IPS-15b (cell line): ENCODE measurements around the gene ATP7B.
"Not testable (repeated sequence)": the region's sequence is repeated elsewhere in the genome, so short reads cannot be mapped to it uniquely, and the experiment has no call there.

ENCODE experiments used
- H3K27me3 ChIP-seq: one replicate; pipeline ENCODE4 v1.6.1; 2013; ENCODE audit warnings: low read length; ENCODE audit not compliant: control insufficient read depth, insufficient read depth
- H3K36me3 ChIP-seq: one replicate; pipeline ENCODE4 v1.6.1; 2013; ENCODE audit warnings: low read length; ENCODE audit not compliant: control insufficient read depth, insufficient read depth
- H3K4me1 ChIP-seq: one replicate; pipeline ENCODE4 v1.6.1; 2013; ENCODE audit warnings: mild to moderate bottlenecking, low read length; ENCODE audit not compliant: control insufficient read depth, insufficient read depth
- H3K4me3 ChIP-seq: one replicate; pipeline ENCODE4 v1.5.1; 2013; ENCODE audit warnings: low read depth, low read length
- H3K9ac ChIP-seq: one replicate; pipeline ENCODE4 v1.6.1; 2013; ENCODE audit warnings: low read depth, mild to moderate bottlenecking, low read length
- H3K9me3 ChIP-seq: one replicate; pipeline ENCODE4 v1.6.1; 2013; ENCODE audit warnings: mild to moderate bottlenecking, low read length; ENCODE audit not compliant: control insufficient read depth, insufficient read depth

The ATP7B gene

DNA sequence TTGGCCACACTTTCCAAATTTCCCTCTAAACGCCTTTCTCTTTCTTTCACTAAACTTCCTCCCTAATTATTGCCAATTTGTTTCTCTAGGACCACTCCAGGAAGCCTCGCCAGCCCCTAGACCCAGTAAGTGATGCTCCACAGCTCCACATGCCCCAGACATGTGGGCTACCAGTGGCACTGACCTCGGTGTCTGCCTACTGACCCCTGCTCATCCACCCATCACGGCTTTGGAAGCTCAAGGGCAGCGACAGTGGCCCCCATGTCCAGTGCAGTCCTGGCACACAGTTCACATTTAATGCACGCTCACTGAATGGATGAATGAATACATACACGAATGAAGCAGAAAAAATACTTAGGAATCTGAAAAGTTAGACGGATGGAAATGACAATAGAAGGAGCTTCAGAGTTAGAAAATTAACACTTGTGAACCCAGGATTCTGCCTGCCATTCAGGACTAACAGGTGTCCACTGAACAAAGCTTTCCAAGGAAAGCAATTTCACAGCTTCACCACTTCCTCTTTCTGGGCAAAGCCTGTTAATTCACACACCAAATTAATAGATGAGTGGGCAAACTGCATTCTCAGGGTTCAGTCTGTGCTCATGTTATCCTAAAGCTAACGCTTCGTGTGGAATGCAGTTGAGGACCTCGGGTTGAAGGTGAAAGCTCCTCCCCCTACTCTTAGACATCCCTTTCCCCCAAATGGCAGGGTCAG is 98.6 kb downstream of the ATP7B start:
- no peaks in the 10 kb centered on the region for H3K4me1 ChIP-seq
- H3K9me3 ChIP-seq, result no peaks in the 10 kb centered on the region
- H3K27me3 ChIP-seq, result no peaks in the 10 kb centered on the region
- H3K4me3 ChIP-seq, result no peak overlapping the region
- no peak overlapping the region for H3K9ac ChIP-seq
- no peaks in the 10 kb centered on the region for H3K36me3 ChIP-seq

DNA sequence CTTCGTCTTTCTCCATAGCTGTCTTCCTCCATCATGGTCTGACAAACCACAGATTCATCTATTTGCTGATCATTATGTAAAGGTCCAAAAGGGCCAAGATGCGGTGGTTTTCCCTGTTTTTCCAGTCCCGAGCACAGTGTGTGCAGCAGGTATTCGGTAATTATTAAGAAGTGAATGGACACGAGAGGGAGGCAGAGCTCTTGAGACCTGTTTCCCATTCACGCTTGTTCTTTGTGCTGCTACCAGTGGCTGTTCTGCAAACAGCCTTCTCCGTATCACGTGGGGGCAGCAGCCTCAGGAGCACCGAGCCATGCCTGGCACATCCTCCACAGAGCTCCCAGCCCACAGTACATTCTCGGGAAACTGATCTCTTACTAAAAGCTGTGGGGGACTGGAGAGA is 99.2 kb downstream of the ATP7B start:
- Histone ChIP-seq H3K27me3 (no peaks in the 10 kb centered on the region), H3K4me1 (no peaks in the 10 kb centered on the region), H3K4me3 (no peak overlapping the region), H3K9me3 (no peaks in the 10 kb centered on the region), H3K9ac (no peak overlapping the region), H3K36me3 (no peaks in the 10 kb centered on the region)

DNA sequence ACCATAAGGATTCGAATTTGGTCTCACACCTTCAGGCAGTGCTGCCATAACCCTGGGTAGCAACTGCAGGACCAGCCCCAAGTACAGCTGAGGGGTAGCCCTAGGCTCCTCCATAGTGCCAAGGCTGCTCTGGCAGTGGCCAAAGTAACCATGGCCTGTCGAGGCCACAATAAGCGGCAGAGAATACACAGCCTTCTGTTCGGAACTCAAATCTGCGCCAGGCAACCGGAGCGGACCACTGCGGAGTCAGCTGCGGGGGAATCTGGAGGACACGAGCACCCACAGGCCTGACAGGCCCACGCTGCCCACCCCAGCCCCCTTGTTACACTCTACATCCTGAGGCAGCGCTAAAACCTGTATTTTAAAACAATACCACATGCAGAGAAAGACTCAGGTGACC is 100.7 kb downstream of the ATP7B start:
- H3K4me1 ChIP-seq, result no peaks in the 10 kb centered on the region
- H3K36me3 ChIP-seq, result no peaks in the 10 kb centered on the region
- no peaks in the 10 kb centered on the region for H3K27me3 ChIP-seq
- no peak overlapping the region for H3K9ac ChIP-seq
- no peaks in the 10 kb centered on the region for H3K9me3 ChIP-seq
- no peak overlapping the region for H3K4me3 ChIP-seq

DNA sequence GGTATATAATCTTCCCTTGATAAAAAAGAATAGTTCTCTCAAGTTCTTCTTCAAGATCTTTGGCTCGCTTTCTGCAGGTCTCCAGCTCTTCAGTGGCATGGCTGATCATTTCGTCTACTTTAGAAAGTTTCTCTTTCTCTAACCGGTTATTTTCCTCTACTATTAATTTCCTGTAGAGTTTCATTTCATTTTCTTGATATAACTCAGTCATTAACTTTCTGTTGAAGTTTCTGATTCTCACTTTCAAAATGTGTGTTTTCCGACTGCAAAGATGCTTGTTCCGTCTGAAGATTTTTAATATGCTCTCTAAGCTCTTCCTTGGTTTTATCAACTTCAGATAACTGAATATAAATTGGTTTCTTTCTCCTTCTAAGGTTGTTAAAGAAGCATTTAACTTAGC is 102.0 kb downstream of the ATP7B start:
- H3K4me3 ChIP-seq, H3K9me3 ChIP-seq, H3K27me3 ChIP-seq, H3K9ac ChIP-seq, H3K36me3 ChIP-seq, H3K4me1 ChIP-seq: not testable (repeated sequence)

DNA sequence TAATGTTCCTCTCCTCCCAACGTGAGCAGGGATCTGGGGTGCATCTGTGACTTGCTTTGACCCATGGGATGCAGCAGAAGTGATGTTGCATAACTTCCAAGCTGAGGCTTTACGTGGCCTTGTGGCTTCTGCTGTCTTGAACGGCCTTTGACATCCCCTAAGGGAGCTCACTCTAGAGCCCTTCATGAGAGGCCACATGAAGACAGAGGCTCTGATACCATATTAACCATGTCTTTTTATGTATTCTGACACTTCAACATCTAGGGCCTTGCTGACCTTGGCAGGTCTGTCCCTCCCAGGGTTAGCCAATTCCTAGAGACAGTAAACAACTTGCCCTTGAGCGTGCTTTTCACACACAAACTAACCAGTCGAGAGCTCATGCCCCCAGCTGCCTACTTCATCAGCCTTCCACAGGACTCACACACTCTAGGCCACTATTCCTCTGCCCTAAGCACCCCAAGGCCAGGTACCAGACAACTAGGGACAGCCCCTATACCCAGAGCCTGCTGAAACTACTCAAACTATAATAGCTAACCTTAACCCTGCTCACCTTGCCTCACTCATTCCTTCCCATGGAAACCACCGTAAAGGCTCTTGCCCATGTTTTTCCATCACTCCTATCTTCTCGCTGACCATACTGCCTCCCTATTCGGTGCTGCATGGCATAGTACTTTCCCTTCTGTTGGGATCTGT is 104.1 kb downstream of the ATP7B start:
- Histone ChIP-seq H3K27me3 (no peaks in the 10 kb centered on the region), H3K4me1 (no peaks in the 10 kb centered on the region), H3K9ac (no peak overlapping the region), H3K36me3 (no peaks in the 10 kb centered on the region), H3K4me3 (no peak overlapping the region), H3K9me3 (no peaks in the 10 kb centered on the region)

DNA sequence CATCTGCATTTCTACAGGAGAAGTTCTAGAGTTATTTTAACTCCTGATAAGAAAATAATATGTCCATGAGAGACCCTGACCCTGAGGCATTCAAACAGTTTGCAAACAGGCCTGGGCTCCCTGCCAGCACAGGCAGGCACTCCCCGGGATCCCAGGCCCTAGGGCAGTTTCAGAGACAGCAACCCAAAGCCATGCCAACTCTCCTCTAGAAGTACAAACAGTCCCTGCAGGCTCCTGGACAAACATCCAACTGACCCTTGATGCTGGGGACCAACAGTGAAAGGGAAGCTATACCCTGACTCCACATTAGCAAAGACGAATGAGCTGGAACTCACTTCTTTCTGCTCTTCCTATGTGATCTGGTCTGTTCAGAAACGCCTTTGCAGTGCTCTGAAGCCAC is 104.7 kb downstream of the ATP7B start:
- Histone ChIP-seq H3K27me3 (no peaks in the 10 kb centered on the region), H3K9me3 (no peaks in the 10 kb centered on the region), H3K36me3 (no peaks in the 10 kb centered on the region), H3K4me1 (no peaks in the 10 kb centered on the region), H3K9ac (no peak overlapping the region), H3K4me3 (no peak overlapping the region)

DNA sequence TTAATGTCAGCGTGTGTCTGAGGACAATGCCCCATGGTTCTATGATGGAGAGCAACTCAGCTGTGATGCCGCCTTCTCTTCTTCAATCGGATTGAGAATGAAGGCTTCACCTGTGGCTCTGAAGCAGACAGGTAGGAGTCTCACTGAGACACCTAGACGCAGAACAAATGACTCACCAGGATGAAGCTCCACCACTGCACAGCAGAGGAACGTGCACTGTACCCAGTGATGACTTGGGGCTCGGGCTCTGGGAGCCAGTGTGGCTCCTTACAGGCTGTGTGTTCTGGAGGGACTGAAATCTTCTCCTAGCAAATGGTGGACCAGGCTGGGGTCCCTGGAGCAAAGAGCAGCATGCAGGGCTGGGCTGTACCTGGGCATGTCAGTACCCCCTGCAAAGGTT is 105.5 kb downstream of the ATP7B start:
- no peaks in the 10 kb centered on the region for H3K9me3 ChIP-seq
- no peaks in the 10 kb centered on the region for H3K4me1 ChIP-seq
- H3K9ac ChIP-seq, result no peak overlapping the region
- no peaks in the 10 kb centered on the region for H3K27me3 ChIP-seq
- no peak overlapping the region for H3K4me3 ChIP-seq
- no peaks in the 10 kb centered on the region for H3K36me3 ChIP-seq

DNA sequence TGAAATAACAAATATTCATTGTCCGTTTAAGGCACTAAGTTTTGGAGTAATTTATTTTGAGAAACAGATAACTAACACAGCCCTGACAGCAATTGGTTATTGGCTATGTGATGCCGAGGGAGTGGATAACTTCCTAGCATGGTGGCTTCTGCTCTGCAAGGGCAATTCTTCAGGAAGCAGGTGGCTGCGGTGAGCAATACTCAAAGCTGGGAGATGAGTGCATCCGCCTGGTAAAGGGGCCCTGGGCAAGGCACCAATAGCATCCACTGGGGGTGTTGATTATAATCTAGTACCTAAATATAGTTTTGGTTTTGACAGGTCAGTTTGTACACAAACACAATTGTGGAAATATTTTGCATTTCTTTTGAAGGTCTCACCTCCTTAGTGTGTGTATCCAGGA is 108.5 kb downstream of the ATP7B start:
- H3K9ac ChIP-seq, result no peak overlapping the region
- no peaks in the 10 kb centered on the region for H3K27me3 ChIP-seq
- H3K4me1 ChIP-seq, result no peaks in the 10 kb centered on the region
- no peaks in the 10 kb centered on the region for H3K36me3 ChIP-seq
- no peak overlapping the region for H3K4me3 ChIP-seq
- H3K9me3 ChIP-seq, result no peaks in the 10 kb centered on the region

DNA sequence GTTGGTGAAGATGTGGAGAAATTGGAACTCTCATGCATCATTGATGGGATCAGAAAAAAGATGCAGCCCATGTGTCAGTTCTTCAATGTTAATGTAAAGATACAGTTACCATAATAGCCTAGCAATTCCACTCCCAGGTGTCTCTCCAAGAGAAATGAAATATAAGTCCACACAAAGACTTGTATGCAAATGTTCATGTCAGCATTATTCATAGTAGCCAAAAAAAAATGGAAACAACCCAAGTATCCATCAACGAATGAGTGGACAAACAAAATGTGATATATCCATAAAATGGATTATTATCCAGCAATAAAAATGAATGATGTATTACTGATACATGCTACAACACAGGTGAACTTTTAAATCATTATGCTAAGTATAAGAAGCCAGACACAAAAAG is 110.8 kb downstream of the ATP7B start:
- Histone ChIP-seq H3K36me3 (no peaks in the 10 kb centered on the region), H3K4me1 (no peaks in the 10 kb centered on the region), H3K4me3 (no peak overlapping the region), H3K9me3 (no peaks in the 10 kb centered on the region), H3K9ac (no peak overlapping the region), H3K27me3 (no peaks in the 10 kb centered on the region)

DNA sequence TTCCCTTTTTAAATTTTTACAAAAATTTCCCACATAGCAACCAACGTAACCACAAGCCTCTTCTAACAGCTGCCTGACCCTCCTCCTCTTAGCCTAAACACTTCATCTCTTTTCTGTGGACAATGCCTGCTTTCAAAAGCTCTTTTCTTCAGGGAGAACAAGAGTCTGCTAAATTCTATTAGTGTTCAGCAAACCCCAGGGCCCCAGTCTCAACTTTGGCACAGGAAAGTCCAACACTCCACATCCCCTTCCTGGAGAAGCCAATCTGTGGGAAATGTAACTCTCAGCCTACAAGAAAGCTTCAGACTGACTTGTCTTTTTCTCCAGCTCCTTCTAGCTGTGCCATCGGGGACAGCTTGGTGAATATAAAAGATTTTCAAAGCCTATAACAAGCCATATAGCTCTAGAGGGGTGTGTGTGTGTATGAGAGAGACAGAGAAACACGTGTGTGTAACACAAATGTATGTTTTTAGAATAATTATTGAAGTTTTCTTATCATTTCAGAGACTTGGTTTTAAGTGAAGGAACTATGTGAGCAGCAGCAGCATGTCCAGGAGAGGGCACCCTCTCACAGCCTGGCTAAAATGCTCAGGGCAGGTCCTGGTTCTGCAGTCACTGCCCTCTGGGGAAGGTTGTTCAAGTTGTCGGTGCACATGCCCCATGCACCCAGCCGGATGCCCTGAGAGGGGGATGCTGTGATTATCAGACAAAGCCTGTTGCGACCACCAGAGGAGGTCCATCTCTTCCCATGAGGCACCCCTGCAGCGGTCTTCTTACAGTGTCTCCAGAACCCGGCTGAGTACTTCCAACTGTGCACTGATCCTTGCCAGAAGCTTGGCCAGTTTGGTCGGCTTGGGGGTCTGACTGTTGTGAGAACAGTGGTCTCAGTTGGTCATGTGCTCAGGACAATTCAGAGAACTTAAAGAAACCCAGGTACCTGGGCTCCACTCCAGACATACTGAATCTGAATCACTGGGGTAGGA is 115.1 kb downstream of the ATP7B start:
- Histone ChIP-seq H3K9ac (no peak overlapping the region), H3K36me3 (no peaks in the 10 kb centered on the region), H3K27me3 (no peaks in the 10 kb centered on the region), H3K4me3 (no peak overlapping the region), H3K9me3 (no peaks in the 10 kb centered on the region), H3K4me1 (no peaks in the 10 kb centered on the region)

DNA sequence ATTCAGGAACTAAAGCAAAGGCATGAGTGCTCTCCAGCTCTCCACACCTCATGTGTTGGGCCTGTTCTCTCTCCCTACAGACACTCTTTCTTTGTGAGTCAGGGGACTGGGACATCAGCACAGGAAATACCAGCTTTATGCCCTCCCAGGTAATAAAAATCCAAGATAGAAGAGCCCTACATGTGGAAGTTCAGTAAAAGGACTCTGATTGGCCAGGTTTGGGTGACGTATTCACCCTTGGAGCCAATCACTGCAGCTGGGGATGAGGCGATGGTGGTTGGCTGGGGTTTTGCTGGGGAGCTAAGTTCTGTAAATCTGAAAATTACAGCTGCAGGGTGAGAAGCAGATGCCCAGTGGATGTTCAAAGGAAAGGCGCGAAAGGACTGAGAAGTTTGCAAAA is 117.0 kb downstream of the ATP7B start:
- no peaks in the 10 kb centered on the region for H3K4me1 ChIP-seq
- no peaks in the 10 kb centered on the region for H3K9me3 ChIP-seq
- no peak overlapping the region for H3K4me3 ChIP-seq
- H3K36me3 ChIP-seq, result no peaks in the 10 kb centered on the region
- no peak overlapping the region for H3K9ac ChIP-seq
- no peaks in the 10 kb centered on the region for H3K27me3 ChIP-seq
